ENCODE measurements around the gene KRT6B. TPM values are rescaled to one million over a fixed set of nuclear protein-coding genes. Genes with fewer than 3 reads are reported as not detected.

Gene KRT6B
- total and polyA plus RNA-seq, 2 of the 8 experiments (the other 6 are each of a cell fraction or from before 2014, with no cell fraction given), result not detected

DNA sequence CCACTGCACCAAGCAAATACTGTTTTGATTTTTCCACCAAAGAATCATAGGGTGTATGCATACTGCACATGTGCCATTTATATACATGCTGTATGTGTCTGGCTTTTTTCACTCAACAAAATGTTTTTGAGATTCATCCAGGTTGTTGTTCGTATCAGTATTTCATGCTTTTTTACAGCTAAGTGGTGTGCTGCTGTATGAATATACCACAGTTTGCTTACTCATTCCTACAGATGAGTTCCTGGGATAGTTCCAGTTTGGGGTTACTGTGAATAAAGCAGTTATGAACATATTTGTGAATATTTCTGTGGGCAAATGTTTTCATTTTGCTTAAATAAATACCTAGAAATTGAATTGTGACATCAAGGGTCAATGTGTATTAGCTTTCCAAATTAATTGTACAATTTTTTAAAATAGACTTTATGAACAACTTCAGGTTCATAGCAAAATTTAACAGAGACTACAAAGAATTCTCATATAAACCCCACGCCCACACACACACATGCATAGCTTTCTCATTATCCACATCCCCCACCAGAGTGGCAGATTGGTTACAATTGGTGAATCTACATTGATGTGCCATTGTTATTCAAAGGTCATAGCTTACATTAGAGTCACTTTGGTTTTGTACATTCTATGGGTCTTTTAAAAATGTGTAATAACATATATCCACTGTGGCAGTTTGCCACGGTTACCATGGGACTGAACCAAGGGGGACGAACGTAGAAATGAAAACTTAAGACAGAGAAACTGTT is 48.0 kb upstream of the KRT6B start:
- H3K36me3 ChIP-seq (ENCODE audit: control insufficient read depth in 2 of 4, insufficient read depth in 4 of 4, low read length in 3 of 4), result no peaks in the 10 kb centered on the region
- POLR2A ChIA-PET (ENCODE audit: partially characterized antibody), result no interaction called here
- H2AFZ ChIP-seq (ENCODE audit: low read length), result no peak overlapping the region
- no peak overlapping the region for H3K27ac ChIP-seq (ENCODE audit: low read depth, low read length)
- no peaks in the 10 kb centered on the region for H3K9me3 ChIP-seq (ENCODE audit: insufficient read depth in 2 of 2, low read depth in 1 of 2, low read length in 1 of 2)
- 90% methylated on average over 5 of the region's 5 CpGs; no CpG with 5 or more reads in 1 of the 2 experiments for WGBS, 2 experiments (ENCODE audit: extremely low coverage in 1 of 2, insufficient coverage in 1 of 2, insufficient read length in 1 of 2, insufficient replicate concordance in 2 of 2, low coverage in 1 of 2, low lambda C conversion rate in 2 of 2, missing lambda C conversion rate in 1 of 2)
- H3K4me3 ChIP-seq (ENCODE audit: extremely low read depth in 1 of 4, insufficient read depth in 2 of 4, low read depth in 3 of 4, low read length in 4 of 4), result no peak overlapping the region
- H4K20me1 ChIP-seq (replicated peaks in 1 of 2; ENCODE audit: control insufficient read depth in 1 of 2, insufficient read depth in 2 of 2, low read length in 2 of 2), result no peaks in the 10 kb centered on the region
- H2BK12ac ChIP-seq (ENCODE audit: low read depth, low read length), result no peak overlapping the region
- no peak overlapping the region for H3K56ac ChIP-seq (replicated peaks; ENCODE audit: insufficient read length, low read depth, low read length)
- no peak for FAIRE-seq
- CTCF ChIA-PET (ENCODE audit: partially characterized antibody), result interaction anchor here (0.8 to 3.1 kb wide), 10 partner anchors 14 to 119 kb away, joined by 3 to 20 read pairs (median 3); no protein-coding TSS in a partner anchor
- H4K91ac ChIP-seq (replicated peaks; ENCODE audit: insufficient read length, low read length), result no peak overlapping the region
- H3K14ac ChIP-seq (ENCODE audit: insufficient read length), result no peak overlapping the region
- H2BK20ac ChIP-seq (ENCODE audit: low read length), result no peak overlapping the region
- H2BK5ac ChIP-seq (ENCODE audit: low read depth, low read length), result no peak overlapping the region
- no peak overlapping the region for H3K18ac ChIP-seq (ENCODE audit: extremely low read depth, low read length)
- H2AK5ac ChIP-seq (ENCODE audit: low read depth, low read length), result no peak overlapping the region
- no peak overlapping the region for H3K4me2 ChIP-seq (ENCODE audit: insufficient read depth in 1 of 2, low read depth in 2 of 2, low read length in 2 of 2)
- H4K5ac ChIP-seq (ENCODE audit: insufficient read length, low read depth, low read length), result no peak overlapping the region
- no peaks in the 10 kb centered on the region for H3K79me1 ChIP-seq (ENCODE audit: low read depth, low read length)
- H3K27me3 ChIP-seq (replicated peaks in 1 of 4; ENCODE audit: control insufficient read depth in 3 of 4, extremely low read depth in 1 of 4, insufficient read depth in 3 of 4, low read length in 3 of 4), result no peaks in the 10 kb centered on the region; a peak in 1 of 7 replicates
- no peak overlapping the region for H2BK15ac ChIP-seq (ENCODE audit: low read length)
- H3K4ac ChIP-seq (replicated peaks; ENCODE audit: insufficient read length, low read depth, low read length), result no peak overlapping the region
- no peaks in the 10 kb centered on the region; the same call in 1 of the 2 replicates for H3K23me2 ChIP-seq (ENCODE audit: low read depth, low read length)
- H3K79me2 ChIP-seq (ENCODE audit: control insufficient read depth in 1 of 2, insufficient read depth in 2 of 2, low read length in 2 of 2), result no peaks in the 10 kb centered on the region
- peaks cover 5 to 10% (median 8%) of the 10 kb centered on the region in 4 experiments; a peak in 6 of 7 replicates for H3K4me1 ChIP-seq (replicated peaks in 1 of 4; ENCODE audit: control insufficient read depth in 3 of 4, insufficient read depth in 4 of 4, low read length in 3 of 4)
- H2BK120ac ChIP-seq (replicated peaks; ENCODE audit: low read depth, low read length), result no peak overlapping the region
- H3K9ac ChIP-seq (replicated peaks in 1 of 4; ENCODE audit: extremely low read depth in 1 of 4, low read depth in 3 of 4, low read length in 3 of 4), result no peak overlapping the region
- H4K8ac ChIP-seq (ENCODE audit: extremely low read depth, insufficient read depth, low read length), result no peak overlapping the region
- H3K23ac ChIP-seq (ENCODE audit: insufficient read length), result no peak overlapping the region
- DNase-seq (ENCODE audit: low read depth in 1 of 2, low spot score in 2 of 2), result no peak
- TF ChIP-seq, protein P1, sequence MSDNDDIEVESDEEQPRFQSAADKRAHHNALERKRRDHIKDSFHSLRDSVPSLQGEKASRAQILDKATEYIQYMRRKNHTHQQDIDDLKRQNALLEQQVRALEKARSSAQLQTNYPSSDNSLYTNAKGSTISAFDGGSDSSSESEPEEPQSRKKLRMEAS (IDR thresholded peaks at IDR 0.05), result no peak
- TF ChIP-seq ASH2L (IDR thresholded peaks at IDR 0.05; ENCODE audit: low read length), result no peak
- no peak for TF ChIP-seq GABPA (IDR thresholded peaks at IDR 0.05; ENCODE audit: borderline replicate concordance, insufficient read depth, low read length)
- no peak for TF ChIP-seq RFX5 (IDR thresholded peaks at IDR 0.05; ENCODE audit: borderline replicate concordance, low read depth, low read length)
- no peak for TF ChIP-seq BCL11A (IDR thresholded peaks at IDR 0.05; ENCODE audit: low read depth in 2 of 2, low read length in 2 of 2)
- TF ChIP-seq, protein P2, sequence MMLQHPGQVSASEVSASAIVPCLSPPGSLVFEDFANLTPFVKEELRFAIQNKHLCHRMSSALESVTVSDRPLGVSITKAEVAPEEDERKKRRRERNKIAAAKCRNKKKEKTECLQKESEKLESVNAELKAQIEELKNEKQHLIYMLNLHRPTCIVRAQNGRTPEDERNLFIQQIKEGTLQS (IDR thresholded peaks at IDR 0.05; ENCODE audit: insufficient read depth, low read depth, low read length), result no peak
- TF ChIP-seq, protein P3, sequence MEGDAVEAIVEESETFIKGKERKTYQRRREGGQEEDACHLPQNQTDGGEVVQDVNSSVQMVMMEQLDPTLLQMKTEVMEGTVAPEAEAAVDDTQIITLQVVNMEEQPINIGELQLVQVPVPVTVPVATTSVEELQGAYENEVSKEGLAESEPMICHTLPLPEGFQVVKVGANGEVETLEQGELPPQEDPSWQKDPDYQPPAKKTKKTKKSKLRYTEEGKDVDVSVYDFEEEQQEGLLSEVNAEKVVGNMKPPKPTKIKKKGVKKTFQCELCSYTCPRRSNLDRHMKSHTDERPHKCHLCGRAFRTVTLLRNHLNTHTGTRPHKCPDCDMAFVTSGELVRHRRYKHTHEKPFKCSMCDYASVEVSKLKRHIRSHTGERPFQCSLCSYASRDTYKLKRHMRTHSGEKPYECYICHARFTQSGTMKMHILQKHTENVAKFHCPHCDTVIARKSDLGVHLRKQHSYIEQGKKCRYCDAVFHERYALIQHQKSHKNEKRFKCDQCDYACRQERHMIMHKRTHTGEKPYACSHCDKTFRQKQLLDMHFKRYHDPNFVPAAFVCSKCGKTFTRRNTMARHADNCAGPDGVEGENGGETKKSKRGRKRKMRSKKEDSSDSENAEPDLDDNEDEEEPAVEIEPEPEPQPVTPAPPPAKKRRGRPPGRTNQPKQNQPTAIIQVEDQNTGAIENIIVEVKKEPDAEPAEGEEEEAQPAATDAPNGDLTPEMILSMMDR (IDR thresholded peaks at IDR 0.05; ENCODE audit: control extremely low read depth in 1 of 3, insufficient read depth in 1 of 3, low read depth in 1 of 3, low read length in 3 of 3), result no peak
- TF ChIP-seq RAD21 (IDR thresholded peaks at IDR 0.05 in 1 of 2, conservative IDR thresholded peaks at IDR 0.05 in 1 of 2; ENCODE audit: low read depth in 2 of 2, low read length in 2 of 2), result no peak
